IMR-90 (cell line): ENCODE results near the gene ZNF595. TPM values are rescaled to one million over a fixed set of nuclear protein-coding genes. Genes with fewer than 3 reads are reported as not detected.
A peak's percentile ranks its signal among the peaks of the same experiment; 100 is the strongest.
"Not testable (repeated sequence)": the region's sequence is repeated elsewhere in the genome, so short reads cannot be mapped to it uniquely, and the experiment has no call there.

Experiments
- ATAC-seq: fragments of 200-7000 bp; cut with Tn5 transposase; 2 replicates; pipeline ENCODE4 v1.9.1; 2020; ENCODE audit warnings: low read depth, mild to moderate bottlenecking, moderate library complexity
- BruUV-seq: library from RNA; stranded (reverse); fragments of 400-500 nt; replicated peaks from 2 replicates; lab custom pipeline; 2021; lab: Mats Ljungman, UMichigan
- CTCF ChIA-PET: fragments of 300-600 bp; formaldehyde crosslinking; extraction: SDS; loops from one replicate; lab custom pipeline; 2021; ENCODE audit warnings: antibody characterized with exemption; lab: Yijun Ruan, JAX
- POLR2A ChIA-PET: fragments of 300-600 bp; sonication (Branson Sonifier 250); formaldehyde crosslinking; loops from one replicate; lab custom pipeline; 2022; ENCODE audit warnings: antibody characterized with exemption; ENCODE audit not compliant: unreplicated experiment; lab: Charles Lee
- DNase-seq: peaks from one replicate; pipeline ENCODE4 v3.0.0; 2013
- H2AFZ ChIP-seq: replicated peaks from 2 replicates; pipeline ENCODE3; 2013; ENCODE audit warnings: low read length, mild to moderate bottlenecking; ENCODE audit not compliant: poor library complexity
- H2AK5ac ChIP-seq: 2 replicates; pipeline ENCODE4 v1.6.1; 2013; ENCODE audit warnings: low read depth, low read length, inconsistent platforms
- H2AK9ac ChIP-seq: replicated peaks from 2 replicates; pipeline ENCODE3; 2013; ENCODE audit warnings: mild to moderate bottlenecking, low read depth, low read length, moderate library complexity; ENCODE audit not compliant: poor library complexity
- H2BK120ac ChIP-seq: 2 replicates; pipeline ENCODE4 v1.6.1; 2013; ENCODE audit warnings: low read depth, low read length, inconsistent platforms
- H2BK15ac ChIP-seq: 3 replicates; pipeline ENCODE4 v1.6.1; 2013; ENCODE audit warnings: low read depth, low read length, inconsistent platforms
- H2BK20ac ChIP-seq: 2 replicates; pipeline ENCODE4 v1.6.1; 2013; ENCODE audit warnings: low read depth, mild to moderate bottlenecking, inconsistent platforms, low read length, moderate library complexity
- H2BK5ac ChIP-seq: 2 replicates; pipeline ENCODE4 v1.6.1; 2013; ENCODE audit warnings: mild to moderate bottlenecking, low read depth, low read length, inconsistent platforms; ENCODE audit not compliant: poor library complexity, severe bottlenecking
- H3K14ac ChIP-seq: replicated peaks from 2 replicates; pipeline ENCODE4 v1.6.1; 2013; ENCODE audit warnings: low read depth, low read length, inconsistent platforms
- H3K18ac ChIP-seq: 2 replicates; pipeline ENCODE4 v1.6.1; 2013; ENCODE audit warnings: low read depth, low read length, control low read depth
- H3K23ac ChIP-seq: 2 replicates; pipeline ENCODE4 v1.6.1; 2013; ENCODE audit warnings: low read depth, low read length, inconsistent platforms
- H3K27ac ChIP-seq: 2 replicates; pipeline ENCODE4 v1.5.1; 2013; ENCODE audit warnings: mild to moderate bottlenecking, control low read depth, low read length; ENCODE audit not compliant: insufficient read depth
- H3K27me3 ChIP-seq: 2 replicates; pipeline ENCODE4 v1.6.1; 2013; ENCODE audit warnings: low read length; ENCODE audit not compliant: control insufficient read depth, insufficient read depth
- H3K36me3 ChIP-seq: 2 replicates; pipeline ENCODE4 v1.6.1; 2013; ENCODE audit warnings: low read length, mixed read lengths; ENCODE audit not compliant: control insufficient read depth, insufficient read depth
- H3K4ac ChIP-seq: 2 replicates; pipeline ENCODE4 v1.6.1; 2013; ENCODE audit warnings: low read depth, low read length, inconsistent platforms
- H3K4me1 ChIP-seq: 2 replicates; pipeline ENCODE4 v1.6.1; 2013; ENCODE audit warnings: low read length, mixed read lengths; ENCODE audit not compliant: control insufficient read depth, insufficient read depth
- H3K4me2 ChIP-seq: 2 replicates; pipeline ENCODE4 v1.6.1; 2013; ENCODE audit warnings: low read depth, mild to moderate bottlenecking, control low read depth, low read length, moderate library complexity
- H3K4me3 ChIP-seq: 2 replicates; pipeline ENCODE4 v1.5.1; 2013; ENCODE audit warnings: low read depth, mild to moderate bottlenecking, control low read depth, low read length, moderate library complexity; ENCODE audit not compliant: insufficient read depth
- H3K56ac ChIP-seq: 2 replicates; pipeline ENCODE4 v1.6.1; 2013; ENCODE audit warnings: low read length, inconsistent platforms; ENCODE audit not compliant: insufficient read depth; ENCODE audit errors: extremely low read depth
- H3K79me1 ChIP-seq, 2 experiments: 2 replicates each; pipeline ENCODE4 v1.6.1; 2013; ENCODE audit warnings: low read length in 2 of 2, inconsistent platforms in 1 of 2, low read depth in 1 of 2
- H3K9ac ChIP-seq: 2 replicates; pipeline ENCODE4 v1.6.1; 2013; ENCODE audit warnings: low read depth, low read length, control low read depth
- H3K9me1 ChIP-seq: 2 replicates; pipeline ENCODE4 v1.6.1; 2013; ENCODE audit warnings: low read length, inconsistent platforms; ENCODE audit not compliant: insufficient read depth
- H3K9me3 ChIP-seq: 2 replicates; pipeline ENCODE4 v1.6.1; 2013; ENCODE audit warnings: low read length; ENCODE audit not compliant: control insufficient read depth, insufficient read depth
- H4K20me1 ChIP-seq: 2 replicates; pipeline ENCODE4 v1.6.1; 2013; ENCODE audit warnings: low read length, inconsistent platforms; ENCODE audit not compliant: insufficient read depth
- H4K5ac ChIP-seq: 2 replicates; pipeline ENCODE4 v1.6.1; 2013; ENCODE audit warnings: mild to moderate bottlenecking, low read depth, low read length, control low read depth
- H4K8ac ChIP-seq, 2 experiments: 2 replicates each; pipeline ENCODE4 v1.6.1; 2013; ENCODE audit warnings: low read depth in 2 of 2, low read length in 2 of 2, control low read depth in 1 of 2, inconsistent platforms in 1 of 2
- H4K91ac ChIP-seq: 2 replicates; pipeline ENCODE4 v1.6.1; 2013; ENCODE audit warnings: low read depth, low read length, inconsistent platforms; ENCODE audit not compliant: insufficient read depth
- WGBS, 2 experiments: methylation state at CpG; one replicate each; pipeline versions ENCODE4 v1.1.5 to v1.1.7; 2013; ENCODE audit warnings: missing lambda C conversion rate in 2 of 2; ENCODE audit not compliant: insufficient read length in 1 of 2; ENCODE audit errors: extremely low coverage in 2 of 2; 5-methylcytosine and 5-hydroxymethylcytosine counted together
- dilution Hi-C: fragments of 300-500 bp; cut with HindIII; formaldehyde crosslinking; loops from one replicate; pipeline ENCODE4 v1.14.3; 2018; ENCODE audit warnings: low sequenced_read_pairs; ENCODE audit not compliant: unreplicated experiment
- in situ Hi-C: fragments of 300-500 bp; cut with MboI; formaldehyde crosslinking; loops from 3 replicates; pipeline ENCODE4 v1.14.3; 2019; ENCODE audit warnings: low sequenced_read_pairs, inconsistent platforms, mixed read lengths
- intact Hi-C: fragments of 100-400 bp; cut with micrococcal nuclease; formaldehyde crosslinking; loops from 2 replicates; pipeline ENCODE4 v1.10.0; 2022
- polyA plus RNA-seq, 3 experiments: library from polyadenylated mRNA; depleted of rRNA; stranded (reverse); fragments of >200 nt; gene quantifications; 2 replicates each; pipeline ENCODE4 v1.2.3, GENCODE V29; 2012; ENCODE audit warnings: low replicate concordance in 1 of 3
- total RNA-seq: library from RNA; depleted of rRNA; stranded (reverse); fragments of >200 nt; gene quantifications from 2 replicates; pipeline ENCODE4 v1.2.3, GENCODE V29; 2012
- TF ChIP-seq, protein P1 (sequence below): conservative IDR thresholded peaks from 2 replicates; pipeline ENCODE4 v1.5.1; 2012; ENCODE audit warnings: mild to moderate bottlenecking, low read depth, low read length, improper control_type of control experiment

Gene ZNF595
- total and polyA plus RNA-seq, 2 of the 4 experiments (the other 2 are of a cell fraction): 1.9 to 6.8 TPM

DNA sequence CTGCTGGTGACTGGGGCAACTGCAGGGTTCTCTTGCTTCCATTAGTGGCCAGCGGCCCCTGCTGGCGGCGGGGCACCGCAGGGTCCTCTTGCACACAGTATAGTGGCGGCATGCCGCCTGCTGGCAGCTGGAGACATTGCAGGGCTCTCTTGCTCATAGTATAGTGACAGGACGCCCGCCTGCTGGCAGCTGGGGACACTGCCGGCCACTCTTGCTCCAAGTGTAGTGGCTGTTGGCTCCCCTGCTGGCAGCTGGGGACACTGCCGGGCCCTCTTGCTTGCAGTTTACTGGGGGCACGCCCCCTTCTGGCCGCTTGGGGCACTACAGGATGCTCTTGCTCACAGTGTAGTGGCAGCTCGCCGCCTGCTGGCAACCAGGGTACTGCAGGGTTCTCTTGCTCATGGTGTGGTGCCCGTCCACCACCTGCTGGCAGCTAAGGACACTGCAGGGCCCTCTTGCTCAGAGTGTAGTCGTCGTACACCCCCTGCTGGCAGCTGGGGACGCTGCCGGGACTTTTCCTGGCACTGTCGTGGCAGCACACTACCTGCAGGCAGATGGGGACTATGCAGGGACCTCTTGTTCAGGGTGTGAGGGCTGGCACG is 41.2 kb upstream of the ZNF595 start:
- H3K18ac ChIP-seq, H4K20me1 ChIP-seq, BruUV-seq, H3K27me3 ChIP-seq, H2AFZ ChIP-seq, H3K79me1 ChIP-seq, in situ Hi-C loops, H3K9me1 ChIP-seq, POLR2A ChIA-PET, H2BK20ac ChIP-seq, dilution Hi-C loops, H2BK120ac ChIP-seq, H4K91ac ChIP-seq, H3K56ac ChIP-seq, H3K14ac ChIP-seq, H3K23ac ChIP-seq, H3K4me2 ChIP-seq, H4K5ac ChIP-seq, H4K8ac ChIP-seq, H3K36me3 ChIP-seq, H3K4me1 ChIP-seq, DNase-seq, H2BK5ac ChIP-seq, H2BK15ac ChIP-seq, CTCF ChIA-PET, H3K9me3 ChIP-seq, H3K4me3 ChIP-seq, H3K4ac ChIP-seq, H3K9ac ChIP-seq, H2AK5ac ChIP-seq, H3K27ac ChIP-seq, H2AK9ac ChIP-seq, intact Hi-C loops: not testable (repeated sequence)
- WGBS, 2 experiments: 74% methylated on average over 3 of the region's 21 CpGs; no CpG with 5 or more reads in 1 of the 2 experiments
- TF ChIP-seq, protein P1, sequence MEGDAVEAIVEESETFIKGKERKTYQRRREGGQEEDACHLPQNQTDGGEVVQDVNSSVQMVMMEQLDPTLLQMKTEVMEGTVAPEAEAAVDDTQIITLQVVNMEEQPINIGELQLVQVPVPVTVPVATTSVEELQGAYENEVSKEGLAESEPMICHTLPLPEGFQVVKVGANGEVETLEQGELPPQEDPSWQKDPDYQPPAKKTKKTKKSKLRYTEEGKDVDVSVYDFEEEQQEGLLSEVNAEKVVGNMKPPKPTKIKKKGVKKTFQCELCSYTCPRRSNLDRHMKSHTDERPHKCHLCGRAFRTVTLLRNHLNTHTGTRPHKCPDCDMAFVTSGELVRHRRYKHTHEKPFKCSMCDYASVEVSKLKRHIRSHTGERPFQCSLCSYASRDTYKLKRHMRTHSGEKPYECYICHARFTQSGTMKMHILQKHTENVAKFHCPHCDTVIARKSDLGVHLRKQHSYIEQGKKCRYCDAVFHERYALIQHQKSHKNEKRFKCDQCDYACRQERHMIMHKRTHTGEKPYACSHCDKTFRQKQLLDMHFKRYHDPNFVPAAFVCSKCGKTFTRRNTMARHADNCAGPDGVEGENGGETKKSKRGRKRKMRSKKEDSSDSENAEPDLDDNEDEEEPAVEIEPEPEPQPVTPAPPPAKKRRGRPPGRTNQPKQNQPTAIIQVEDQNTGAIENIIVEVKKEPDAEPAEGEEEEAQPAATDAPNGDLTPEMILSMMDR: peak; percentile 11; the same call in 1 of the 2 replicates
- ATAC-seq: peak; percentile 29; the same call in 1 of the 2 replicates

- H4K5ac ChIP-seq, H3K36me3 ChIP-seq, H4K91ac ChIP-seq, H3K18ac ChIP-seq, H3K9ac ChIP-seq, H3K4me2 ChIP-seq, H2AK9ac ChIP-seq, BruUV-seq, H3K79me1 ChIP-seq, H2AK5ac ChIP-seq, H3K4me3 ChIP-seq, H2BK5ac ChIP-seq, H3K27me3 ChIP-seq, H3K4ac ChIP-seq, POLR2A ChIA-PET, H4K8ac ChIP-seq, H3K9me1 ChIP-seq, DNase-seq, H2BK15ac ChIP-seq, H3K14ac ChIP-seq, H4K20me1 ChIP-seq, H2BK20ac ChIP-seq, dilution Hi-C loops, H3K23ac ChIP-seq, H3K4me1 ChIP-seq, in situ Hi-C loops, intact Hi-C loops, H3K27ac ChIP-seq, CTCF ChIA-PET, H3K9me3 ChIP-seq, ATAC-seq, H2AFZ ChIP-seq, H2BK120ac ChIP-seq, H3K56ac ChIP-seq: not testable (repeated sequence)
- WGBS, 2 experiments: 20% methylated on average over 1 of the region's 3 CpGs; no CpG with 5 or more reads in 1 of the 2 experiments
These were observed 35.0 kb upstream of the ZNF595 start for GRCh38 chr4:18128-18527.
